ENCODE data around the gene CACNB1.

DNA sequence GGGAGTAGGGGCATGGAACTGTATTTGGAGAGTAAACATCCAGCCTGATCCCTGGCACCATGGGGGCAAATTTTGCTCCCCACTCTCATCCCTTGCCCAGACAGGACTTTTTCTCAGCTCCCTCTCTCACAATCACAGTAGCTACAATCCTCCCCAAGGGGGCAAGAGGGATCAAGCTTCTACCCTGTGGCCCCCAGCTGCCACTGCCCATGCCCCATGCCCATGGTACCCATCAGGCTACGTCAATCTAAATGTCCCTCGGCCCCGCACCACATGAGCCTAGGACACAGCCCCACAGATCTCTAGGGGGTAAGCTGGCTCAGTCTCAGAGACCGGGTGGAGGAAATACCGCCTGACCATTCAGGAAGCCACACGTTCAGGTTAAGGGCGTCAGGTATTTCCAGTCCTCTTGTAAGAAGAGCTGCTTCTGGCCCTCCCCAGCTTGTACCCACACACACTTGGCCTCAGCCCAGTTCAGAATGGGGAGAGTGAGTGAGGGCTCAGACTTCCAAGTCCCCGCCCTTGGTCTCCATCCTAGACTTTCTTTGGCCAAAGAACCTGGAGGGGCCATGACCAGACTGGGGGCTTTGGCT is 1.8 kb downstream of the CACNB1 start:
- TF ChIP-seq EZH2phosphoT487 (IDR thresholded peaks at IDR 0.05; ENCODE audit: insufficient read depth, low read depth) (no peak), EZH2 (IDR thresholded peaks at IDR 0.05; ENCODE audit: insufficient read depth, poor library complexity, severe bottlenecking) (no peak)
